ENCODE data around the gene FURIN. TPM values are rescaled to one million over a fixed set of nuclear protein-coding genes. Genes with fewer than 3 reads are reported as not detected.
A peak's percentile ranks its signal among the peaks of the same experiment; 100 is the strongest.

The FURIN gene
- total and polyA plus RNA-seq, 9 of the 15 experiments (the other 6 are each of a cell fraction or from before 2014, with no cell fraction given) = 0.92 to 99.9 (median 34.8) TPM

DNA sequence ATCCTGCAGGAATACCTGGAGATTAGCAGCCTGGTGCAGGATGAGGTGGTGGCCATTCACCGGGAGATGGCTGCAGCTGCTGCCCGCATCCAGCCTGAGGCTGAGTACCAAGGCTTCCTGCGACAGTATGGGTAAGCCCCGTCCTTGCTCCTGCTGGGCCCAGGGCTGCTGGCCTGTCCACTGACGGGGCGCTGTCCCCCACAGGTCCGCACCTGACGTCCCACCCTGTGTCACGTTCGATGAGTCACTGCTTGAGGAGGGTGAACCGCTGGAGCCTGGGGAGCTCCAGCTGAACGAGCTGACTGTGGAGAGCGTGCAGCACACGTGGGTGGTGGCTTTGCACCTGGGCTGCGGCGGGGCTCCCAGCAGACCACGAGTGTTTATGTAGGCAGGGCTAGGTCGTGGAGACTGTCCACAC, 20.9 kb downstream of the FURIN start:
- FAIRE-seq (no peak), ATAC-seq (no peak), DNase-seq (ENCODE audit: extremely low read depth in 1 of 4, low spot score in 3 of 4) (no peak)
- H3K9me1 ChIP-seq (ENCODE audit: control insufficient read depth, insufficient read depth, low read length) = no peaks in the 10 kb centered on the region
- in situ Hi-C loops (cut with MboI) = loop anchor here (5.0 to 10.0 kb wide), 3 partner anchors 242 to 575 kb away; no protein-coding TSS in a partner anchor
- H3K9me3 ChIP-seq (replicated peaks; ENCODE audit: control insufficient read depth, insufficient read depth, low read depth, low read length) = no peaks in the 10 kb centered on the region
- 53% methylated on average over 17 of the region's 18 CpGs for WGBS (ENCODE audit: insufficient coverage, low coverage, missing lambda C conversion rate)
- no peak overlapping the region for H3K27ac ChIP-seq (ENCODE audit: extremely low read depth, low read depth, low read length)
- CTCF ChIA-PET (ENCODE audit: low intra/inter-chr PET ratio) = interaction anchor here (0.6 kb wide), 1 partner anchor 71 kb away, joined by 3 read pairs; no protein-coding TSS in a partner anchor
- no peaks in the 10 kb centered on the region for H3K27me3 ChIP-seq (ENCODE audit: control insufficient read depth in 2 of 2, insufficient read depth in 2 of 2, low read length in 2 of 2)
- no peaks in the 10 kb centered on the region for H3K79me2 ChIP-seq (ENCODE audit: control insufficient read depth, insufficient read depth, low read length)
- H4K20me1 ChIP-seq (replicated peaks; ENCODE audit: control insufficient read depth, insufficient read depth, low read length) = no peaks in the 10 kb centered on the region
- POLR2A ChIA-PET = interaction anchor here (0.8 to 2.9 kb wide), 4 partner anchors 8 to 15 kb away, joined by 3 to 12 read pairs (median 4); partner anchors contain the start of gene MAN2A2
- no TSS peak for BruUV-seq (replicated peaks)
- no peak overlapping the region for H3K4me2 ChIP-seq (ENCODE audit: insufficient read depth, low read length)
- intact Hi-C loops (cut with micrococcal nuclease) = loop anchor here (5.0 to 10.0 kb wide), 4 partner anchors 72 to 565 kb away; no protein-coding TSS in a partner anchor
- H3K9ac ChIP-seq (ENCODE audit: insufficient read depth in 1 of 2, low read depth in 2 of 2, low read length in 2 of 2) = peak overlapping the region in 1 of 2 experiments; percentile 84; a peak in 2 of 4 replicates
- peak overlapping the region; percentile 41; the same call in 1 of the 2 replicates for H2AFZ ChIP-seq (ENCODE audit: low read depth, low read length)
- H3K4me1 ChIP-seq (replicated peaks in 1 of 2; ENCODE audit: control insufficient read depth in 2 of 2, insufficient read depth in 2 of 2, low read length in 2 of 2) = peaks cover 10 to 71% of the 10 kb centered on the region in 2 experiments; a peak in 4 of 5 replicates
- no peak overlapping the region for H3K4me3 ChIP-seq
- no peaks in the 10 kb centered on the region for H3K36me3 ChIP-seq (ENCODE audit: control insufficient read depth, insufficient read depth, low read length)
- TF ChIP-seq IFI16 (CRISPR knock-in tag; IDR thresholded peaks at IDR 0.05) (no peak), TCFL5 (CRISPR knock-in tag; conservative IDR thresholded peaks at IDR 0.05) (no peak), SETDB1 (IDR thresholded peaks at IDR 0.05; ENCODE audit: low read length) (no peak), BDP1 (IDR thresholded peaks at IDR 0.05; ENCODE audit: insufficient read depth, insufficient read length) (no peak), PYGO2 (tag; IDR thresholded peaks at IDR 0.05) (no peak), ARHGAP35 (IDR thresholded peaks at IDR 0.05; ENCODE audit: partially characterized antibody) (no peak), NRF1 (conservative IDR thresholded peaks at IDR 0.05 in 1 of 2, IDR thresholded peaks at IDR 0.05 in 1 of 2) (no peak), TBL1XR1 (IDR thresholded peaks at IDR 0.05; ENCODE audit: low read length in 2 of 2) (no peak), ZNF24 (IDR thresholded peaks at IDR 0.05) (no peak), HEY1 (CRISPR knock-in tag; IDR thresholded peaks at IDR 0.05; ENCODE audit: borderline replicate concordance) (no peak), ZNF644 (tag; IDR thresholded peaks at IDR 0.05; ENCODE audit: low read depth) (no peak), ZNF766 (CRISPR knock-in tag; conservative IDR thresholded peaks at IDR 0.05) (no peak), KLF6 (CRISPR knock-in tag; IDR thresholded peaks at IDR 0.05; ENCODE audit: borderline replicate concordance) (no peak), CREB1 (IDR thresholded peaks at IDR 0.05) (no peak), CREB1 (CRISPR knock-in tag; IDR thresholded peaks at IDR 0.05) (no peak), USF2 (CRISPR knock-in tag; IDR thresholded peaks at IDR 0.05) (no peak), HNRNPL (IDR thresholded peaks at IDR 0.05; ENCODE audit: low read depth, low read length) (no peak), GTF2A2 (tag; IDR thresholded peaks at IDR 0.05) (no peak), PCBP2 (IDR thresholded peaks at IDR 0.05; ENCODE audit: low read depth, low read length, poor library complexity, severe bottlenecking) (no peak), TSC22D4 (tag; IDR thresholded peaks at IDR 0.05) (no peak), ZNF224 (CRISPR knock-in tag; IDR thresholded peaks at IDR 0.05) (no peak), FOXJ2 (tag; IDR thresholded peaks at IDR 0.05) (no peak)
- TF ChIP-seq, protein P1, sequence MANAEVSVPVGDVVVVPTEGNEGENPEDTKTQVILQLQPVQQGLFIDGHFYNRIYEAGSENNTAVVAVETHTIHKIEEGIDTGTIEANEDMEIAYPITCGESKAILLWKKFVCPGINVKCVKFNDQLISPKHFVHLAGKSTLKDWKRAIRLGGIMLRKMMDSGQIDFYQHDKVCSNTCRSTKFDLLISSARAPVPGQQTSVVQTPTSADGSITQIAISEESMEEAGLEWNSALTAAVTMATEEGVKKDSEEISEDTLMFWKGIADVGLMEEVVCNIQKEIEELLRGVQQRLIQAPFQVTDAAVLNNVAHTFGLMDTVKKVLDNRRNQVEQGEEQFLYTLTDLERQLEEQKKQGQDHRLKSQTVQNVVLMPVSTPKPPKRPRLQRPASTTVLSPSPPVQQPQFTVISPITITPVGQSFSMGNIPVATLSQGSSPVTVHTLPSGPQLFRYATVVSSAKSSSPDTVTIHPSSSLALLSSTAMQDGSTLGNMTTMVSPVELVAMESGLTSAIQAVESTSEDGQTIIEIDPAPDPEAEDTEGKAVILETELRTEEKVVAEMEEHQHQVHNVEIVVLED (CRISPR knock-in tag; IDR thresholded peaks at IDR 0.05) = no peak

Data from K562 (cell line).